Activated gamma-delta T cell treated with Interleukin-2 at 50 U/mL for 16 hours (primary cell): ENCODE results near the gene SSH2.

Experiments
- DNase-seq: peaks from one replicate; pipeline ENCODE4 v3.0.0-alpha.2; 2020

SSH2 gene

DNA sequence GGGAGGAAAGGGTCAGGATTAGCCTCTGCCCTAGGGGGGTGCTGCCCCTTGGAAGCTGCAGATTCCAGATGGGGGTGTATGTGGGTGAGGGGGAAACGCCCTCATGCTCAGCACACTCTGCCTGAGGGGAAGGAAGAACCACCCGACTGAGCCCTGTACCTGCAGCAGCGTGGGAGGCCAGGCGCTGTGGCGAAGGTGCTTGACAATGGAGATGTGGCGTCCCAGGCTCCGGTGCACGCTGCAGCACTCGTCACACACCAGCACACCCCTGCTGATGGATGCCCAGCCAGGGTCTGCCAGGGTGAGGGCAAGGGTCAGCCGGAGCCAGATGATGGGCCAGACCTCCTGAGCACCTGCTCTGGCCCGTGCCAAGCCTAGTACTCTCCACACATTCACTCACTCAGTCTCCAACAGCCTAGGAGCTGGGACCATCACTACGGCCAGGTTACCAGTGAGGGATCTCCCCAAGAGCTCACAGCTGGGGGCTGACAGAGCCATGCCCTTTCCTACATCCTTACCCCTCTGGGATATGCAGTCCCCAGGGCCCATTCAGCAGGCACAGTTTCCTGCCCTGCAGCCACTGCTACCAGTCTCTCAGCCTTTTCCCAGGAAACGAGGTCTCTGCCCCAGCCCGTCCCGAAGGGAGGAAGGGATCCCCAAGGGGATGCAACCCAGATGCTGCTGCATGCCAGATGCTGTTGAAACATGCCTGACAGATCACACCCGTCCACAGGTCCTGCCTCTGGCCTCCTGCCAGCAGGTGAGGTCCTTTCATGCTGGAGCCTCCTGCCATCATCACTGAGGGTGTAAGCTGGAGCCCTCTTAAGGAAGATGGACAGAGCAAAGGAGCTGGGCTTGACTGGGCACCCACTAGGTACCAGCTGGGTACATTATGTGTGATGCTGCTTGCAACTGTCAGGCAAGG is 346.4 kb downstream of the SSH2 start:
- no peak for DNase-seq

DNA sequence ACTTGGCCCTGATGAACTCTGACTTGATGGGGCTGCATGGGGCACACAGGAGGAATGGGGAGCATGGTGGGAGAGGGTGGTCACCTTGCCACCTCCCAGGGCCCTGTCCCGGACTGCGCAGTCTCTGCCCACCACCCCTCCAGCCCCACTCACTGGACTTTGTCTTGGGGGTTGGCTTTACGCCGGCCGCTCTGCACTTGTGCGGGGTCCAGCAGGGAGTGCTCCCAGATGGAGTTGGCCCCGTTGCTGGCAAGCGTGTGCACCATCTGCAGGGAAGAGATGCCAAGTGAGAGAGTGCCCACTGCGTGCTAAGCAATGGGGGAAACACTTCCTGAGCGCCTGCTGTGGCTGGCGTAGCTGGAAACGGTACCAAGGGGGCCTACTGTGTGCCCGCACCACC is 347.3 kb downstream of the SSH2 start:
- DNase-seq = no peak

DNA sequence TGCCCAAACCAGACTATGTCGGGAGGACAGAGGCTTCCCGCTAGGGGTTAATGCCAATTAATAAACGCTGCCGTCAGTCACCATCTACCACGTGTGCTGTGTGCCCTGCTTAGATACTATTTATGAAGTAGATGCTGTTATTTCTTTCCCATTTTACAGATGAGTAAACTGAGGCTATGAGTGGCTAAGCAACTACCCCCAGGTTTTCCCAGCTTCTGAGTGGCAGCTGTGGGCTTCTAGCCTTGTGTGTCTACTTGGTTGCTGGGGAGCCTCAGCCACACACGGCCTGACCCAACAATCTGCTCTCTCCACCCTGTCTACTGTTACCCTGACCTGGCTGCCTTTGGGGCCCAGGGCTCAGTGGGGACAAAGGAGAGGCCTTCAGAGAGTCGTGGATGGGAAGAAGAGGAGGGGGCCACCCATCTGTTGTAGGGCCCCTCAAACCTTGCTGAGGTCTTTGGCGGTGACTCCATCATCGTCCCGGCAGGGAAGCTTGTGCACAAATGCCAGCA is 347.7 kb downstream of the SSH2 start:
- no peak for DNase-seq

DNA sequence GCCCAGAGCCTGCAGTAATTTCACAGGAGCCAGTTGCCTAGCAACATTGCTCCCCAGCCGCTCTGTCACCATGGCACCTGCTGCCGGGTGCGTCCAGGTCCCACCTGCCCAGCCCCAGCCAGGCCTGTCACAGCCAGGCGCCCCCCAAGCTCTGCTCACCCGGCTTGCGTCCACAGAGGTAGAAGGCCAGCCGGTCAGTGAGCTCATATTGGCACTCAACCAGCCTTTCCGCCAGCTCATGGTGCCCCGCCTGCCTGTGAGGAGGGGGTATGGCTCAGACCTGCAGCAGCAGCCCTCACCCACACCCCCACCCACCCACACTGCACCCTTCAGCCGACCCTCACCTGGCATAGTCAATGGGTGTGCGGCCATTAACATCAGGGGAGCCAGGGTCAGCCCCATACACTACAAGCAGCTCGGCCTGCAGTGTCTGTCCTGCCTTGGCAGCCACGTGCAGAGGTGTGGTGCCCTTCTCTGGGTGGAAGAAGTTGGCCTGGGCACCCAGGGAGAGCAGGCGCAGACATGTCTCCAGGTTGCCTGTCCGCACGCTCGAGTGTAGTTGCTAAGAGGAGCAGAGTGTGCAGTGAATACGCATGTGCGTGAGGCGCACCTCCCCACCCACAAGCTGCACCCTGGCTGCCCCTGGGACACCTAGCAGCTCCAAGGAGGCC is 348.3 kb downstream of the SSH2 start:
- DNase-seq = no peak

DNA sequence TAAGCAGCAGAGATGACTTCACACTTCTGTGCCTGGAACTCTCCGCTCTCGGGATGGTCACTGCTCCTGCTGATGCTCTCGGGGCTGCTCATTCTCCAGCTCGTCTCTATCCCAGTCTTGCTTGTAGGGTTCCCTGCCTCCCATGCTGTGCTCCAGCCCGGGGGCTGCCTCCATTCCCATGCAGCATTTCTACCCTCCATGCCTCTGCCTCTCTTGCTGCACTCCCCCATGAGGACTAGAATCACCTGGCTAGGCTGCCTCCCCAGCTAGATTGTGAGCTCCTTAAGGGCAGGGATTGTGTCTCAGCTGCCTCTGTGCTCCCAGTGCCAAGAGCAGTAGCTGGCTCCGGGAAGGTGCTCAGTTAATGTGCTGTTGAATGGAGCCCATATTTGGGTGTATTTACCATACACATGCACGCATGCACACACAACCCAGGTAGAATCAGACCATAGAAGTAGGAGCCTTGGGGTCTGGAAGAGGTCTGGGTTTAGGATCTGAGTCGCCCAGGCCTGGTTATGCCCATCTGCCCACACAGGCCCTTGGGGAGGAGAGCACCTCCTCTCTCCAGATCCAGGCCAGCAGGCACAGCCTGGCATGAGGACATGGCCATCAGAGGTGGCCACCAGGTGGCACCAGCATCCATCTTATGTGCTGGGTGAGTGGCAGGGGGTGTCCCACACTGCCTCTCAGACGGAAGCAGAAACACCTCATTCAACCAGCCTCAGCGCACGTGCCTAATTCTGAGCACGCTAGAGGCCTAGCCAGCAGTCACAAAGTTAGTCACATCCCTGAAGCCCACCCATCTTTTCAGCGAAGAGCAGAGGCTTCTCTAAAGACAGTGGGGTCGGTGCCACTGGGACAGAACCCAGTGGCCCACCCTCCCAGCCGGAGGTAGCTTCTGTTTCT is 349.9 kb downstream of the SSH2 start:
- DNase-seq = peak; percentile 90

DNA sequence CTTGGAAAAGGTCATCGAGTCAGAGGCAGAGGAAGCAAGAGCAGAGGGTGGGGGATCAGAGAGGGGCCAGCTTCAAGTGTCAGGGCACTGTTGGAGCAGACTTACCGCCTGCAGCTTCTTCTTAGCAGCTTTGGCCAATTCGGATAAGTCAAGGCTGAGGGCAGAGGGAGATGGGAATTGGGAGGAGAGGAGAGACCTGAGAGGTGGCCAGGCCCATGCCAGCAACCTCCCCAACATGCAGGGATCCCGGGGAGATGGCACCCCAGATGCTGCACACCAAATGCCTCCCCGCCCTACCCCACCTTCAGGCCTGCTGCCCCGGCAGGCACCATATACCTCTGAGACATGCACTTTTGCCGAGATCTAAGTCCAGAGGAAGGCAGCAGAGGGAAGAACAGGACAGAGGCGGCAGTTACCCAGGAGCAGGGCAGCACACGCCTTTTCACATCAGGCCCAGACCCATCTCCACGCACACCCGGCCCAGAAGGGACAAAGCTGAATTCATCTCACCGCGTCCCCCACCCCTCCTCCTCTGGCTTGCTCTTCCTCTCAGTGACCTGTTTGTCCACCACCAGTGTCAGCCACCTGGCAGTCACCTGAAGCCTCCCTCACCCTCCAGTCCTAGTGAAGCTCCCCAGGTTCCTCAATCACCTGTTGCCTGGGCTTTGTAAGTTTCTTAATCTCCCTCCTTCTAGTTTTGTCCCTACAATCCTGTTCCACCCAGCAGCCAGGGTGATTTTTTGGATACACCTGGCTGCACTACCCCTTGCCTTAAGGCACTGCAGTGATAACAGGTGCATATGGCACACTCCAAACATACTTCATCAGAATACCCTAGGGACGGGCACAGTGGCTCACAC is 351.2 kb downstream of the SSH2 start:
- no peak for DNase-seq

DNA sequence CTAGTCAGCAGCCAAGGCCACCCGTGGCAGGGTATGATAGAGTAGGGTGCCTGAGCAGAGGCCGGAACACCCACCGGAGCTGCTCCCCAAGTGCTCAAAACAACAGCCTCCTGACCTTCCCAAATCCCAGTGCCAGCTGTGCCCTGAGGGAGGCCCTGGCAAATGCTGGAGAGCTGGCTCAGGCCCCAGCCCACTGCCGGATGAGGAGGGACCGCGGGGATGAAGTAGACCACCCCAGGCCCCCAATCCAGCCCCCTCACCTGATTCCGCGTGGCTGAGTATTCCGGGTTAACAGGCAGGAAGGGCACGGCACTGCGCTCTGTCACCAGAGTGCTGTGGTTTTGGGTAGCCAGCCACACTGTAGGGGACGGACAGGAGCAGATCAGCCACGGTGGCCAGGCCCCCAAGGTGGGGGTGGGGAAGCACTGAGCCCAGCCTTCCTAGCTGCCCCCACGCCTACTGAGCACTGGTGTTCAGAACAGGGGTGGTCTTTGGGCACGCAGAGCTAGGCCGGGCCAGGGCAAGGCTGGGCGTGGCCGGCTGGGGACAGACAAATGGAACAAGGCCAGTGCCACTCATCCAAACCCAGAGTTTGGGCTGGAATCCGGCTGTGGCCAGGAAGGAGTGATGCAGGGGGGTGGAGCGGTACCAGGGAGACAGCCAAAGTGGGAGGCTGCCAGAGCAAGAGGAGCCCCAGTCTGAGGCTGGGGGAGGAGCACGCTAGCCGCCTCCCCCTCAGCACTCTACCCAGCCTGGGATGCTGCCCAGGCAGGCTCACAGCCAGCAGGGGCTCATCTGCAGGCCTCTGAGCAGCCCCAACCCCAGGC is 352.4 kb downstream of the SSH2 start:
- DNase-seq = no peak

DNA sequence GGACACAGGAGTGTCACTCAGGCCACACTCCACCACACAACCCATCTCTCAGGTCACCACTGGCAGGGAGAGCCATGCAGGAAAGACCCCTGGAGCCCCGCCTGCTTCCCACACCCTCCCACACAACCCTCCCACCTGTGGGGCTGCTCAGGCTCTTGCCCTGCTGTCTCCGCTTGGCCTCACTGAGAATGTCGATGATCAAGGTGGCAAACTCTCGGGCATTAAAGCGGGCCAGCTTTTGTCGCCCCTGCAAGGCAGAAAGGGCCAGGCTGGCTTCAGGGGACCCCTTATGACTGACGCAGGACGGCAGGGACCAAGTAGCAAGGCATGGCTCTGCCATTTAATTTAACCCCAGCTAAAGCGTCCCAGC is 353.0 kb downstream of the SSH2 start:
- no peak for DNase-seq

DNA sequence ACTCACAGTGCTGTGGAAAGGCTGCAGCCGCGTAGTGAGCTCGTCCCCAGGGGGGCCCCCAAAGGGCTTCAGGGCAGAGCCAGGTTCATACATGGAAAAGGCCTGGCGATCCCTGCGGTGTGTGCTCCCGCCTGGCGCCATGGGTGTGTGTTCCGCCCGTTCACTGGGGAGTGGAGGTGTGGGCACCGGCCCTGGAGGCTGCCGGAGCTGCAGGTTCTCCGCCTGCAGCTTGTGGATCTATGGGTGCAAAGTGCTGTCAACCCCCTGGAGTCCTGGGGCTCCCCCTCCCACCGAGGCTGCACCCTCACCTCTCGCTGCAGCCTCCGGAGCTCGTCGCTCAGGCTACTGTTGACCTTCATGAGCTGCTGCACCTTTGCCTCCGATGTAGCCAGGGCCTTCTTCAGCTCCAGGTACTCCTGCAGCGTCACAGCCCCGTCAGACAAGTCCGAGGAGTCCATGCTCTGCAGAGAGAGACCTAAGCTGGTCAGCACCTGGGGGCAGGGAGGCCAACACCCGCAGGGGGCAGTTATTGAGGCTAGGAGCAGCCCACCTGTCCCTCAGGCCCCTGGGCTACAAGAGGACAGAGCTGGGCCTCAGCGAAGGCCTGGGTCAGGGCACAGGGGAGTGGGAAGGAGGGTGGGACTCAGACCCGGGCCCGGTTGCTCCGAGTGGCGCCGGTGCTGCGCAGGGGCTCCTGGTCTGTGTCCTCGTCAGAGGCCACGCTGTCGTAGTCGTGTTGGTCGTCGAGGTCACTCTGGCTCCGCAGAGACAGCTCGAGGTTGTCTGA is 353.6 kb downstream of the SSH2 start:
- no peak for DNase-seq
